ENCODE measurements around the gene TEAD1.

DNA sequence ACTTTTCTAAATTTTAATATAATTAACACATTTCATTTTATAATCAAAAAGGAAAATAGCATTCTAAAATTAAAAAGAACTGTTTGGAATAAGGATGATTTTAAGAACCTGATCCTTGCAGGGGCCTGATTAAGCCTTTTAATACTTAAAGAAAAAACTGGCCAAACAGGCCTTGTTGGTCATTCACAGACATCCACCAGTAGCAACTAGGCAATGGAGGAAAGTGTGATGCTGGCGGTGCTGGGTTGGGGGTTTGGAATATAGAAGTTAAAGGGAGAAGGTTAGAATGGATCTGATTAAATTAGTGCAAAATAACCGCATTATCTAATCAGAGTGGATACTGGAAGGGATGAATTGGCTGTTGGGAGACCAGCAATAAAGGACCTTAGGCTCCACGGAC lies 16.9 kb upstream of the TEAD1 start:
- TF ChIP-seq, protein P1, sequence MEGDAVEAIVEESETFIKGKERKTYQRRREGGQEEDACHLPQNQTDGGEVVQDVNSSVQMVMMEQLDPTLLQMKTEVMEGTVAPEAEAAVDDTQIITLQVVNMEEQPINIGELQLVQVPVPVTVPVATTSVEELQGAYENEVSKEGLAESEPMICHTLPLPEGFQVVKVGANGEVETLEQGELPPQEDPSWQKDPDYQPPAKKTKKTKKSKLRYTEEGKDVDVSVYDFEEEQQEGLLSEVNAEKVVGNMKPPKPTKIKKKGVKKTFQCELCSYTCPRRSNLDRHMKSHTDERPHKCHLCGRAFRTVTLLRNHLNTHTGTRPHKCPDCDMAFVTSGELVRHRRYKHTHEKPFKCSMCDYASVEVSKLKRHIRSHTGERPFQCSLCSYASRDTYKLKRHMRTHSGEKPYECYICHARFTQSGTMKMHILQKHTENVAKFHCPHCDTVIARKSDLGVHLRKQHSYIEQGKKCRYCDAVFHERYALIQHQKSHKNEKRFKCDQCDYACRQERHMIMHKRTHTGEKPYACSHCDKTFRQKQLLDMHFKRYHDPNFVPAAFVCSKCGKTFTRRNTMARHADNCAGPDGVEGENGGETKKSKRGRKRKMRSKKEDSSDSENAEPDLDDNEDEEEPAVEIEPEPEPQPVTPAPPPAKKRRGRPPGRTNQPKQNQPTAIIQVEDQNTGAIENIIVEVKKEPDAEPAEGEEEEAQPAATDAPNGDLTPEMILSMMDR (IDR thresholded peaks at IDR 0.05): no peak
- no peak for TF ChIP-seq POLR2A (IDR thresholded peaks at IDR 0.05)
